ENCODE measurements around the gene MIDN.
A peak's percentile ranks its signal among the peaks of the same experiment; 100 is the strongest.

MIDN gene

DNA sequence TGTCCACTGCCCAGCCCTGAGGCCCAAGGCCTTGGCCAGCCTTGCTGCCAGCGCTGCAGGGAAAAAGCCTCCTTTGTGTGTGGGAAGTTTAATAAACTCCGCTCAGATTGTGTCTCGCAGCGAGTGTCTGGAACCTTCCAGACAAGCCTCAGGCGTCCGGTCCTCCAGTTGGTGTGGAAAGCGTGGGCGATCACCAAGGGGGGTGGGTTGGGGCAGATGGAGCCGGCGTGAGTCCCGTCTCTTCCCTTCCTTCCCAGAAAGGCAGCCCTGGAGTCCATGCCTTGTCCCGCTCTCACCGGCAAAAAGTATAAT lies 38.2 kb upstream of the MIDN start:
- no peak for DNase-seq (ENCODE audit: low read depth)
- TF ChIP-seq CTCF (IDR thresholded peaks at IDR 0.05; ENCODE audit: insufficient read depth, low read depth, low read length, missing control alignments) = no peak
- no peak overlapping the region for H3K4me3 ChIP-seq (ENCODE audit: low read depth, low read length)

- H3K4me3 ChIP-seq (ENCODE audit: low read depth, low read length) = no peak overlapping the region
- DNase-seq (ENCODE audit: low read depth) = no peak
- TF ChIP-seq CTCF (IDR thresholded peaks at IDR 0.05; ENCODE audit: insufficient read depth, low read depth, low read length, missing control alignments) = no peak
Observed at GRCh38 chr19:1211494-1212234, 36.7 kb upstream of the MIDN start.

DNA sequence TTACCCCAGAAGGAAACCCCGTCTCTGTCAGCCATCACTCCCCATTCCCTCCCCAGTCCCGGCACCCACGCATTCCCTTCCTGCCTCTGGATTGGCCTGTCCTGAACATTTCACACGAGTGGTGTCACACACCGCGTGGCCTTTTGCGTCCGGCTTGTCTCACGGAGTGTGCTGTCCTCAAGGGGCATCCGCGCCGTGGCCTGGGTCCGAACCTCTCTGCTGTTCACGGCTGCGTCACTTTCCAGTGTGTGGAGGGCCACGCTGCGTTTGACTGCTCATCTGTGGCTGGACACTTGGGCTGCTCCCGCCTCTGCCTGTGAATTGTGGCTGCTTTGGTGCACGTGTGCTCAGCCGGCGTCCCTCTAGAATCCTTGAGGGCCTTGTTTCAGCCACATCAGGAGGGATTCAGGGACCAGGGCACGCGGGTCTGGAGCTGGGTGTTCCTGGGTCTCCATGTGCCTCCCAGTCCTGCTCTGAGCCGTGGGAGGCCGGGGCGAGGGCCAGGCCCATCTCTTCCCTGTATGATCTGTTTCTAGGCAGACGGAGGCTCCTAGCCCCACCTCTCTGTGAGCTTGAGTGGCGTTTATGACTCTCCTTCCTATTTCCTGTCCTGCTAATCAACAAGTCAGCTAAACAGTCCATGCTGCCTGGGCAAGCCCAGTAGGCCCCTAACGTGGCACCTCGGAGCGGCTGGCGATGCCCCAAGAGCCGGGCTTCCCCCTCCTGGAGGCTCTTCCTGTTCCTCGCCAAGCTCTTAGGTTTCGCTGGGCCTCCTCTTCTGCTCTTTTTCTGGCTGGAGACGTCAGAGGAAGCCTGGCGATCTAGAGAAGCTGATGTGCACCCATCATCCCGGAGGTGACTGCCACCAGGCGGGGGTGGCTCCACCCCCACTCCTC lies 34.7 kb upstream of the MIDN start:
- no peak for TF ChIP-seq CTCF (IDR thresholded peaks at IDR 0.05; ENCODE audit: insufficient read depth, low read depth, low read length, missing control alignments)
- peak overlapping the region; percentile 26 for H3K4me3 ChIP-seq (ENCODE audit: low read depth, low read length)
- peak; percentile 74 for DNase-seq (ENCODE audit: low read depth)

DNA sequence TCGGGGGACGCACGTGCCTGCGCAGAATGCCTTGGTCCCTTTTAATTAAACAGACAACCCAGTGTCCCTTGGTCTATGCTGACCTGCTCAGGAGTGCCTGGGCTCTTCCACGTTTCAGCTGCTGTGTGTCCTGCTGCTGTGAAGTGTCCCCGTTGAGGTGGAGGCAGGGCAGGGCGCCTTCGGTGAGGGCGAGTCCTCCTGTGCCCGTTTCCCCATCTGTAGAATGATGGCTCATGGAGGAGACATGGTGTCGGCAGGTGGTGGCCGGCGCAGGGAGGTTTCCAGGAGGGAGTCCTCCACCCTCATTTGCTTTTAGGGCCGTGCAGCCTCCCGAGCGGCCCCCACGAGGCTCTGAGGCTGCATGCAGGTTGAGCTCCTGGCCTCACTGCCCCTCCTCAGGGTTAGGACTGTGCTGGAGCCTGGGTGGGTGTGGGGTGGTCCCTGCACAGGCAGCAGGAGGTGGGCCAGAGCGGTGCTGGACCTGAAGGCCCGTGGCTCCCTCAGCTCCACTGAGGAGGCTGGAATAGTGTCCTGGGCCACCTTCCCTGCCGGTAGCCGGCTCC lies 34.0 kb upstream of the MIDN start:
- no peak overlapping the region; the same call in 1 of the 2 replicates for H3K4me3 ChIP-seq (ENCODE audit: low read depth, low read length)
- no peak for DNase-seq (ENCODE audit: low read depth)
- no peak for TF ChIP-seq CTCF (IDR thresholded peaks at IDR 0.05; ENCODE audit: insufficient read depth, low read depth, low read length, missing control alignments)

GRCh38 chr19:1214862-1215731 lies 33.3 kb upstream of the MIDN start:
- no peak for TF ChIP-seq CTCF (IDR thresholded peaks at IDR 0.05; ENCODE audit: insufficient read depth, low read depth, low read length, missing control alignments)
- H3K4me3 ChIP-seq (ENCODE audit: low read depth, low read length) = no peak overlapping the region
- no peak for DNase-seq (ENCODE audit: low read depth)

GRCh38 chr19:1216756-1217155 lies 31.6 kb upstream of the MIDN start:
- H3K4me3 ChIP-seq (ENCODE audit: low read depth, low read length) = no peak overlapping the region
- DNase-seq (ENCODE audit: low read depth) = no peak
- no peak for TF ChIP-seq CTCF (IDR thresholded peaks at IDR 0.05; ENCODE audit: insufficient read depth, low read depth, low read length, missing control alignments)

Measured in GM12865 (cell line).